HEK293 (cell line): ENCODE results near the gene SHROOM3.

ENCODE experiments used
- ZNF24 ChIP-seq: fragments of 450-650 bp; formaldehyde crosslinking; IDR thresholded peaks from 2 replicates; pipeline ENCODE4 v1.5.1; 2016; ENCODE audit warnings: missing biosample characterization, missing genetic modification characterization
- ZNF341 ChIP-seq: fragments of 450-650 bp; formaldehyde crosslinking; IDR thresholded peaks from 2 replicates; pipeline ENCODE4; 2016; ENCODE audit warnings: low read depth, missing biosample characterization, missing genetic modification characterization

DNA sequence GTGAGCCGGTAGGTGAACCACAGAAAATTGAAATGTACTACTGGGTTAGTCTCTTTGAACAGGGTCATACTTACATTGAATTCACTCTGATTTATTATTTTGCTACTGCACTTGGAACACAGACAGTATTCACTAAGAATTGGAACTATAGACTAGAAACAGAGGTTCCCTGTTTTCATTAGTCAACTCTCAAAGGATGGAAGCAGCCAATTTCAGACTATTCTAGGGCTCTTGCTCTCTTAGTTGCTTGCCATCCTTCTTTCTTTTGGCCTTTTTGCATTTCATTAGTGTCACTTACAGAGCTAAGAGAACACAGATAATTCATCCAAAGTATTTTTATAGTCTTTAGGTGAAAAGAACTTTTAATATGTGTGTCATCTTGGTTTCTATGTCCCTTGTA lies 52.6 kb downstream of the SHROOM3 start:
- no peak for TF ChIP-seq ZNF24 (tag by site-specific recombination)
- TF ChIP-seq ZNF341 (tag by site-specific recombination), result no peak
